ENCODE measurements around the gene SLC16A10.

Gene SLC16A10

GRCh38 chr6:111258615-111259088, 171.3 kb downstream of the SLC16A10 start:
- peaks cover 11 to 14% of the 10 kb centered on the region in 2 donors for H3K4me1 Mint-ChIP-seq (ENCODE audit: low read depth in 2 of 2)
- peaks cover 11% of the 10 kb centered on the region for H3K36me3 Mint-ChIP-seq (ENCODE audit: insufficient read depth)
- no peaks in the 10 kb centered on the region for H3K9me3 Mint-ChIP-seq
- H3K27ac Mint-ChIP-seq: peak overlapping the region; percentile 41 to 65
- peak; percentile 3 for ATAC-seq (replicated peaks)
- peak overlapping the region; percentile 54 to 60 for H3K4me3 Mint-ChIP-seq
- H3K27me3 Mint-ChIP-seq: peaks cover 15 to 17% of the 10 kb centered on the region in 2 donors
- DNase-seq: no peak

- Mint-ChIP-seq H3K4me3 (peak overlapping the region; percentile 54 to 60), H3K4me1 (ENCODE audit: low read depth in 2 of 2) (peaks cover 11 to 14% of the 10 kb centered on the region in 2 donors), H3K9me3 (no peaks in the 10 kb centered on the region), H3K27me3 (peaks cover 9 to 10% of the 10 kb centered on the region in 2 donors), H3K36me3 (ENCODE audit: insufficient read depth) (peaks cover 11% of the 10 kb centered on the region), H3K27ac (peak overlapping the region; percentile 41 to 65)
- ATAC-seq (replicated peaks) (peak; percentile 95), DNase-seq (peak; percentile 99)
Observed at GRCh38 chr6:111259089-111259831, 172.0 kb downstream of the SLC16A10 start.

GRCh38 chr6:111260570-111261298, 173.4 kb downstream of the SLC16A10 start:
- peak overlapping the region; percentile 62 to 65 for H3K27ac Mint-ChIP-seq
- ATAC-seq (replicated peaks): no peak
- H3K36me3 Mint-ChIP-seq (ENCODE audit: insufficient read depth): peaks cover 24% of the 10 kb centered on the region

GRCh38 chr6:111263837-111264236, 176.5 kb downstream of the SLC16A10 start:
- Mint-ChIP-seq H3K27ac (no peak overlapping the region), H3K4me3 (no peak overlapping the region)

More at GRCh38 chr6:111260570-111261298, 173.4 kb downstream of the SLC16A10 start:
- no peak for DNase-seq
- peaks cover 11 to 14% of the 10 kb centered on the region in 2 donors for H3K4me1 Mint-ChIP-seq (ENCODE audit: low read depth in 2 of 2)
- no peaks in the 10 kb centered on the region for H3K27me3 Mint-ChIP-seq
- H3K9me3 Mint-ChIP-seq: no peaks in the 10 kb centered on the region
- H3K4me3 Mint-ChIP-seq: peak overlapping the region; percentile 54 to 60

GRCh38 chr6:111265842-111266241, 178.5 kb downstream of the SLC16A10 start:
- Mint-ChIP-seq H3K4me3 (no peak overlapping the region), H3K4me1 (ENCODE audit: low read depth in 2 of 2) (peaks cover 7 to 20% of the 10 kb centered on the region in 2 donors), H3K36me3 (ENCODE audit: insufficient read depth) (peaks cover 20% of the 10 kb centered on the region), H3K27ac (peak overlapping the region in 1 of 2 donors; percentile 44), H3K9me3 (no peaks in the 10 kb centered on the region), H3K27me3 (no peaks in the 10 kb centered on the region)
- DNase-seq (no peak), ATAC-seq (replicated peaks) (no peak)

More at GRCh38 chr6:111263837-111264236, 176.5 kb downstream of the SLC16A10 start:
- H3K27me3 Mint-ChIP-seq: no peaks in the 10 kb centered on the region
- no peaks in the 10 kb centered on the region for H3K9me3 Mint-ChIP-seq
- peaks cover 21% of the 10 kb centered on the region for H3K36me3 Mint-ChIP-seq (ENCODE audit: insufficient read depth)
- DNase-seq (no peak), ATAC-seq (replicated peaks) (no peak)
- H3K4me1 Mint-ChIP-seq (ENCODE audit: low read depth in 2 of 2): peaks cover 13 to 16% of the 10 kb centered on the region in 2 donors

- ATAC-seq (replicated peaks): no peak
Observed at GRCh38 chr6:111266276-111266675, 179.0 kb downstream of the SLC16A10 start.

GRCh38 chr6:111267764-111268333, 180.5 kb downstream of the SLC16A10 start:
- Mint-ChIP-seq H3K9me3 (no peaks in the 10 kb centered on the region), H3K4me1 (ENCODE audit: low read depth in 2 of 2) (peaks cover 5 to 17% of the 10 kb centered on the region in 2 donors), H3K27me3 (no peaks in the 10 kb centered on the region), H3K4me3 (no peak overlapping the region), H3K27ac (peak overlapping the region in 1 of 2 donors; percentile 78), H3K36me3 (ENCODE audit: insufficient read depth) (peaks cover 26% of the 10 kb centered on the region)
- DNase-seq (no peak), ATAC-seq (replicated peaks) (no peak)

More at GRCh38 chr6:111266276-111266675, 179.0 kb downstream of the SLC16A10 start:
- H3K4me1 Mint-ChIP-seq (ENCODE audit: low read depth in 2 of 2): peaks cover 5 to 17% of the 10 kb centered on the region in 2 donors
- no peaks in the 10 kb centered on the region for H3K27me3 Mint-ChIP-seq
- no peak for DNase-seq
- H3K36me3 Mint-ChIP-seq (ENCODE audit: insufficient read depth): peaks cover 20% of the 10 kb centered on the region
- H3K27ac Mint-ChIP-seq: peak overlapping the region in 1 of 2 donors; percentile 44
- H3K4me3 Mint-ChIP-seq: no peak overlapping the region
- H3K9me3 Mint-ChIP-seq: no peaks in the 10 kb centered on the region

- H3K4me1 Mint-ChIP-seq (ENCODE audit: low read depth in 2 of 2): peaks cover 5 to 17% of the 10 kb centered on the region in 2 donors
- no peak overlapping the region for H3K27ac Mint-ChIP-seq
- peaks cover 0 to 3% of the 10 kb centered on the region in 2 donors for H3K9me3 Mint-ChIP-seq
- DNase-seq (no peak), ATAC-seq (replicated peaks) (no peak)
- no peak overlapping the region for H3K4me3 Mint-ChIP-seq
- no peaks in the 10 kb centered on the region for H3K27me3 Mint-ChIP-seq
- peaks cover 36% of the 10 kb centered on the region for H3K36me3 Mint-ChIP-seq (ENCODE audit: insufficient read depth)
Observed at GRCh38 chr6:111269401-111269970, 182.2 kb downstream of the SLC16A10 start.

GRCh38 chr6:111270121-111270520, 182.8 kb downstream of the SLC16A10 start:
- Mint-ChIP-seq H3K4me3 (no peak overlapping the region), H3K9me3 (peaks cover 0 to 4% of the 10 kb centered on the region in 2 donors), H3K36me3 (ENCODE audit: insufficient read depth) (peaks cover 31% of the 10 kb centered on the region), H3K27ac (no peak overlapping the region), H3K4me1 (ENCODE audit: low read depth in 2 of 2) (peaks cover 5 to 17% of the 10 kb centered on the region in 2 donors), H3K27me3 (no peaks in the 10 kb centered on the region)
- ATAC-seq (replicated peaks) (no peak), DNase-seq (no peak)

- Mint-ChIP-seq H3K27me3 (no peaks in the 10 kb centered on the region), H3K4me1 (ENCODE audit: low read depth in 2 of 2) (peaks cover 0 to 11% of the 10 kb centered on the region in 2 donors), H3K36me3 (ENCODE audit: insufficient read depth) (peaks cover 49% of the 10 kb centered on the region), H3K9me3 (peaks cover 0 to 4% of the 10 kb centered on the region in 2 donors), H3K4me3 (no peak overlapping the region), H3K27ac (no peak overlapping the region)
- no peak for ATAC-seq (replicated peaks)
- DNase-seq: no peak
Observed at GRCh38 chr6:111274593-111275217, 187.4 kb downstream of the SLC16A10 start.

GRCh38 chr6:111276335-111276734, 189.0 kb downstream of the SLC16A10 start:
- peaks cover 5 to 11% of the 10 kb centered on the region in 2 donors for H3K4me1 Mint-ChIP-seq (ENCODE audit: low read depth in 2 of 2)
- peaks cover 0 to 4% of the 10 kb centered on the region in 2 donors for H3K9me3 Mint-ChIP-seq
- DNase-seq (no peak), ATAC-seq (replicated peaks) (no peak)
- peaks cover 54% of the 10 kb centered on the region for H3K36me3 Mint-ChIP-seq (ENCODE audit: insufficient read depth)
- no peaks in the 10 kb centered on the region for H3K27me3 Mint-ChIP-seq
- no peak overlapping the region for H3K4me3 Mint-ChIP-seq
- H3K27ac Mint-ChIP-seq: no peak overlapping the region

GRCh38 chr6:111276736-111277135, 189.4 kb downstream of the SLC16A10 start:
- Mint-ChIP-seq H3K4me3 (no peak overlapping the region), H3K9me3 (peaks cover 0 to 4% of the 10 kb centered on the region in 2 donors), H3K27me3 (no peaks in the 10 kb centered on the region), H3K27ac (no peak overlapping the region), H3K36me3 (ENCODE audit: insufficient read depth) (peaks cover 54% of the 10 kb centered on the region), H3K4me1 (ENCODE audit: low read depth in 2 of 2) (peaks cover 5 to 11% of the 10 kb centered on the region in 2 donors)
- DNase-seq (no peak), ATAC-seq (replicated peaks) (no peak)

Data from effector memory CD8-positive, alpha-beta T cell (primary cell).